Neural cell (in vitro differentiated cells): ENCODE data around the gene ACAN. TPM values are rescaled to one million over a fixed set of nuclear protein-coding genes. Genes with fewer than 3 reads are reported as not detected.

Source experiments
- H2AFZ ChIP-seq: fragments of 200-600, 300-800 bp; sonication (generic), shearing (Covaris generic); 2 replicates; pipeline ENCODE4 v1.6.0; 2014; ENCODE audit warnings: low read depth, mild to moderate bottlenecking, antibody characterized with exemption, low read length, moderate library complexity
- H3F3A ChIP-seq: fragments of 200-600 bp; shearing (Covaris generic); 2 replicates; pipeline ENCODE4 v1.6.1; 2016; ENCODE audit warnings: mild to moderate bottlenecking, moderate library complexity, mixed read lengths, antibody characterized with exemption, low read length; ENCODE audit not compliant: insufficient read depth, poor library complexity, severe bottlenecking
- H3K27ac ChIP-seq: fragments of 200-600, 300-800 bp; sonication (generic), shearing (Covaris generic); 2 replicates; pipeline ENCODE4 v1.5.1; 2014; ENCODE audit warnings: mild to moderate bottlenecking, low read length, moderate library complexity
- H3K27me3 ChIP-seq: fragments of 300-800, 200-600 bp; sonication (generic), shearing (Covaris generic); 2 replicates; pipeline ENCODE4 v1.6.0; 2014; ENCODE audit warnings: mild to moderate bottlenecking, low read depth, low read length, moderate library complexity; ENCODE audit not compliant: insufficient read depth
- H3K36me3 ChIP-seq: fragments of 300-800, 200-600 bp; sonication (generic), shearing (Covaris generic); 2 replicates; pipeline ENCODE4 v1.5.1; 2014; ENCODE audit warnings: mild to moderate bottlenecking, antibody characterized with exemption, low read length, moderate library complexity; ENCODE audit not compliant: insufficient read depth
- H3K4me2 ChIP-seq: fragments of 300-800, 200-600 bp; sonication (generic), shearing (Covaris generic); 2 replicates; pipeline ENCODE4 v1.6.0; 2014; ENCODE audit warnings: mild to moderate bottlenecking, low read length
- H3K4me3 ChIP-seq: fragments of 300-800, 200-600 bp; sonication (generic), shearing (Covaris generic); 2 replicates; pipeline ENCODE4 v1.5.1; 2014; ENCODE audit warnings: mild to moderate bottlenecking, low read length, moderate library complexity
- H3K79me2 ChIP-seq: fragments of 200-600 bp; shearing (Covaris generic); replicated peaks from 2 replicates; pipeline ENCODE4 v1.6.0; 2014; ENCODE audit warnings: mild to moderate bottlenecking, low read length, moderate library complexity; ENCODE audit not compliant: insufficient read depth
- H3K9ac ChIP-seq: fragments of 300-800, 200-600 bp; sonication (generic), shearing (Covaris generic); 2 replicates; pipeline ENCODE4 v1.6.1; 2016; ENCODE audit warnings: mild to moderate bottlenecking, low read length, mixed read lengths
- H3K9me2 ChIP-seq: fragments of 200-600 bp; shearing (Covaris generic); 2 replicates; pipeline ENCODE4 v1.6.1; 2016; ENCODE audit warnings: mild to moderate bottlenecking, low read length, mixed read lengths; ENCODE audit not compliant: insufficient read depth
- H3K9me3 ChIP-seq: fragments of 200-600, 300-800 bp; sonication (generic), shearing (Covaris generic); 2 replicates; pipeline ENCODE4 v1.6.1; 2016; ENCODE audit warnings: mild to moderate bottlenecking, mixed run types, low read length, moderate library complexity, mixed read lengths
- H4K20me1 ChIP-seq: fragments of 200-600 bp; shearing (Covaris generic); 2 replicates; pipeline ENCODE4 v1.6.1; 2016; ENCODE audit warnings: mild to moderate bottlenecking, mixed run types; ENCODE audit not compliant: insufficient read depth
- CTCF ChIP-seq: fragments of 450-650 bp; IDR thresholded peaks from 2 replicates; pipeline ENCODE4 v1.5.1; 2014; ENCODE audit warnings: antibody characterized with exemption, mild to moderate bottlenecking, moderate library complexity; ENCODE audit not compliant: poor library complexity, severe bottlenecking
- EP300 ChIP-seq: fragments of 450-650 bp; conservative IDR thresholded peaks from 2 replicates; pipeline ENCODE4 v1.6.1; 2014; ENCODE audit warnings: antibody characterized with exemption, mild to moderate bottlenecking, moderate library complexity; ENCODE audit not compliant: poor library complexity, severe bottlenecking
- EZH2 ChIP-seq: fragments of 200-600, 300-800 bp; shearing (Covaris generic), sonication (generic); IDR thresholded peaks from 2 replicates; pipeline ENCODE4 v1.6.1; 2014; ENCODE audit warnings: antibody characterized with exemption, low read length, borderline replicate concordance, mild to moderate bottlenecking; ENCODE audit not compliant: insufficient read depth, poor library complexity, severe bottlenecking
- MXI1 ChIP-seq: fragments of 450-650 bp; conservative IDR thresholded peaks from 2 replicates; pipeline ENCODE4 v1.6.1; 2014; ENCODE audit warnings: antibody characterized with exemption, mild to moderate bottlenecking; ENCODE audit not compliant: poor library complexity, severe bottlenecking
- POLR2AphosphoS5 ChIP-seq: IDR thresholded peaks from 2 replicates; pipeline ENCODE4 v1.6.1; 2012
- RAD21 ChIP-seq: fragments of 450-650 bp; conservative IDR thresholded peaks from 2 replicates; pipeline ENCODE4 v1.6.1; 2014; ENCODE audit warnings: antibody characterized with exemption, mild to moderate bottlenecking, moderate library complexity
- REST ChIP-seq: IDR thresholded peaks from 2 replicates; pipeline ENCODE4 v1.6.1; 2012; ENCODE audit warnings: borderline replicate concordance
- SMC3 ChIP-seq: fragments of 450-650 bp; conservative IDR thresholded peaks from 2 replicates; pipeline ENCODE4 v1.6.1; 2014; ENCODE audit warnings: antibody characterized with exemption, mild to moderate bottlenecking, moderate library complexity; ENCODE audit not compliant: poor library complexity
- TAF1 ChIP-seq: IDR thresholded peaks from 2 replicates; pipeline ENCODE4 v1.6.1; 2012; ENCODE audit warnings: low read depth
- polyA plus RNA-seq: library from polyadenylated mRNA; depleted of rRNA; stranded (reverse); fragments of >200 nt; gene quantifications from 2 replicates; pipeline ENCODE4 v1.2.3, GENCODE V29; 2014

The ACAN gene
- polyA plus RNA-seq, 1 donor from 2014 or later = not detected

GRCh38 chr15:88805031-88805780 is 2.0 kb downstream of the ACAN start:
- Histone ChIP-seq H3K9ac (no peak overlapping the region), H3F3A (no peaks in the 10 kb centered on the region), H3K4me3 (no peak overlapping the region), H3K36me3 (no peaks in the 10 kb centered on the region), H3K4me2 (no peak overlapping the region), H3K9me3 (no peaks in the 10 kb centered on the region), H3K27me3 (peaks cover 42% of the 10 kb centered on the region), H3K27ac (no peak overlapping the region), H2AFZ (no peak overlapping the region), H3K9me2 (no peaks in the 10 kb centered on the region), H3K79me2 (no peaks in the 10 kb centered on the region), H4K20me1 (no peaks in the 10 kb centered on the region)
- TF ChIP-seq RAD21 = no peak
- no peak for TF ChIP-seq EZH2
- no peak for TF ChIP-seq SMC3
- TF ChIP-seq TAF1 = no peak
- no peak for TF ChIP-seq EP300
- no peak for TF ChIP-seq MXI1
- no peak for TF ChIP-seq POLR2AphosphoS5
- TF ChIP-seq REST = no peak
- no peak for TF ChIP-seq CTCF

- no peaks in the 10 kb centered on the region for H3K9me2 ChIP-seq
- H3K27me3 ChIP-seq = peaks cover 5% of the 10 kb centered on the region
- H3K27ac ChIP-seq = no peak overlapping the region
- H3K79me2 ChIP-seq = no peaks in the 10 kb centered on the region
- no peak overlapping the region for H3K9ac ChIP-seq
- no peak overlapping the region for H2AFZ ChIP-seq
- H3K36me3 ChIP-seq = no peaks in the 10 kb centered on the region
- no peak for TF ChIP-seq EP300
- no peak for TF ChIP-seq MXI1
- no peak for TF ChIP-seq EZH2
- no peak for TF ChIP-seq REST
- no peak for TF ChIP-seq RAD21
- no peak for TF ChIP-seq CTCF
- TF ChIP-seq POLR2AphosphoS5 = no peak
- TF ChIP-seq TAF1 = no peak
- TF ChIP-seq SMC3 = no peak
- H3K4me2 ChIP-seq = no peak overlapping the region
- H3K4me3 ChIP-seq = no peak overlapping the region
- no peaks in the 10 kb centered on the region for H3K9me3 ChIP-seq
- no peaks in the 10 kb centered on the region for H3F3A ChIP-seq
- no peaks in the 10 kb centered on the region for H4K20me1 ChIP-seq
Observed at GRCh38 chr15:88810446-88810845, 7.2 kb downstream of the ACAN start.
